Nephron (organoid): ENCODE data around the gene IFNA7.
"Not testable (repeated sequence)": the region's sequence is repeated elsewhere in the genome, so short reads cannot be mapped to it uniquely, and the experiment has no call there.

ENCODE experiments used
- H3K27ac Mint-ChIP-seq, 3 experiments: 2 replicates each; pipeline ENCODE4 v1.8.0; 2020; ENCODE audit warnings: mixed read lengths in 3 of 3, mild to moderate bottlenecking in 2 of 3, moderate library complexity in 1 of 3
- H3K27me3 Mint-ChIP-seq: 2 replicates; pipeline ENCODE4 v1.8.0; 2021; ENCODE audit warnings: low read depth, mild to moderate bottlenecking, moderate library complexity, mixed read lengths
- H3K36me3 Mint-ChIP-seq: 2 replicates; pipeline ENCODE4 v1.8.0; 2020; ENCODE audit warnings: low read depth, mixed read lengths
- H3K4me1 Mint-ChIP-seq: 2 replicates; pipeline ENCODE4 v1.8.0; 2020; ENCODE audit warnings: mixed read lengths
- H3K4me3 Mint-ChIP-seq, 3 experiments: 2 replicates each; pipeline ENCODE4 v1.8.0; 2020; ENCODE audit warnings: mild to moderate bottlenecking in 3 of 3, mixed read lengths in 3 of 3, moderate library complexity in 2 of 3
- H3K9me3 Mint-ChIP-seq: 2 replicates; pipeline ENCODE4 v1.8.0; 2020; ENCODE audit warnings: mixed read lengths
- TF ChIP-seq, protein P1 (sequence below), 3 experiments: fragments of 200-600 bp; sonication (generic); IDR thresholded peaks; one replicate each; pipeline ENCODE4 v1.5.0; 2021; ENCODE audit warnings: antibody characterized with exemption in 3 of 3; ENCODE audit not compliant: unreplicated experiment in 3 of 3

Gene IFNA7

DNA sequence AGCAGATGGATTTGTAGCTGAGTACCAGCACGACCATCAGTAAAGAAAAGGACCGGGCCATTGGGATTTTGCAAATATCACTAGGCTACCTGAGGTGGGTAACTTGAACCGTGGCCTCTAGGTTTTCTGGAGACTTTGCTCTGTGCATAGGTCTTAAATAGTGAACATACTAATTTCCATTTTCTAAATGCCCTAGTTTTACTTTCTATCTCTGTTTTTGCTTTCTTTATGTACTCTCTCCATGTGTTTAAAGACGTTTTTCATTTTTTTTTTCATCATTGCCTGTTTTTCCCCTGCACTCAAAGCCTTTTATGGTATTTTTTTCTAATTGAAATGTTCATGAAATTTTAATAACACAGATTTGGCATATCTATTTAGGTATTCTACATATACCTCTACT is at the start of gene IFNA7:
Gene IFNA7, minus strand, starts transcription at position 101 of the 400 bp plus-strand sequence. Its CDS starts 40 bp downstream, at position 61.
- not testable (repeated sequence) for H3K4me1 Mint-ChIP-seq, H3K9me3 Mint-ChIP-seq, H3K27ac Mint-ChIP-seq, H3K27me3 Mint-ChIP-seq, H3K36me3 Mint-ChIP-seq, H3K4me3 Mint-ChIP-seq

DNA sequence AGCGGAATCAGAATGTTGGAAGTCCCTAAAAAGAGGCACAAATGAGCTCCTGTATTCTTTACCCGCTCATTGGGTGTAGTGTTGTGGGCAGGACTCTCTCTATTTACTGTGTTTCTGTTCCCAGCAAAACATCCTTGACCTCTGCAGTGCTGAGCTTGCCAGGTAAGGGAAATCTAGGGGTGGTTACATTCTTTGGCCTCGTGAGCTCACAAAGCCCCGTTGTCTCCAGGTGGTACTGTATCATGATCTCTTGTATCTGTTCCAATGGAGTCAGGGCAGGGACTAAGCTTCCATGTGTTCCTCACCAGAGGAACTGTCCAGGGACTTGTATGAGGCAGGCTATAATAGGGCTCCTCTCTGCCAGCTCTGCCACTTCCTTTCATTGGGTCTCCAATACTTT is 49.6 kb upstream of the IFNA7 start:
- Mint-ChIP-seq H3K4me3 (no peak overlapping the region), H3K27ac (no peak overlapping the region), H3K27me3 (peaks cover 17% of the 10 kb centered on the region), H3K36me3 (no peaks in the 10 kb centered on the region), H3K9me3 (peaks cover 2% of the 10 kb centered on the region), H3K4me1 (peaks cover 4% of the 10 kb centered on the region)
- TF ChIP-seq, protein P1, sequence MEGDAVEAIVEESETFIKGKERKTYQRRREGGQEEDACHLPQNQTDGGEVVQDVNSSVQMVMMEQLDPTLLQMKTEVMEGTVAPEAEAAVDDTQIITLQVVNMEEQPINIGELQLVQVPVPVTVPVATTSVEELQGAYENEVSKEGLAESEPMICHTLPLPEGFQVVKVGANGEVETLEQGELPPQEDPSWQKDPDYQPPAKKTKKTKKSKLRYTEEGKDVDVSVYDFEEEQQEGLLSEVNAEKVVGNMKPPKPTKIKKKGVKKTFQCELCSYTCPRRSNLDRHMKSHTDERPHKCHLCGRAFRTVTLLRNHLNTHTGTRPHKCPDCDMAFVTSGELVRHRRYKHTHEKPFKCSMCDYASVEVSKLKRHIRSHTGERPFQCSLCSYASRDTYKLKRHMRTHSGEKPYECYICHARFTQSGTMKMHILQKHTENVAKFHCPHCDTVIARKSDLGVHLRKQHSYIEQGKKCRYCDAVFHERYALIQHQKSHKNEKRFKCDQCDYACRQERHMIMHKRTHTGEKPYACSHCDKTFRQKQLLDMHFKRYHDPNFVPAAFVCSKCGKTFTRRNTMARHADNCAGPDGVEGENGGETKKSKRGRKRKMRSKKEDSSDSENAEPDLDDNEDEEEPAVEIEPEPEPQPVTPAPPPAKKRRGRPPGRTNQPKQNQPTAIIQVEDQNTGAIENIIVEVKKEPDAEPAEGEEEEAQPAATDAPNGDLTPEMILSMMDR (IDR thresholded peaks at IDR 0.05; ENCODE audit: unreplicated experiment in 3 of 3), result no peak

DNA sequence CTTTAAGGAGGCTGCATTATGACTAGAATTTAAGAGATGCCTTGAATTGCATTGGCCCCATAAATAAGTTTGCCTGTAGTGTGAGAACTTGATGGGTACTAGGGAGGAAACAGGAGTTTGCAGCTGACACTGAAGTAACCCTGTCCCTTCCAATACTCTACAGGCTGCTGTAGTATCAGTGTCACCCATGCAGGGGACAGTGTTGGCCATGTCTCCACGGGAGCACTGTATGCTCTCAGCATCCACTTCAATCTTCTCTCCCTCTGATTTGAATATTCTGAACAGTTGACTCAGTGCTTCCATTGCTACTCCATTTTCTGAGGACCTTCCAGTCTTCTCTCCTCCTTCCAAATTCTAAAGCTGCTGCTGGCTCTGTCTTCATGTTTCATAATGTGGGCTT is 49.2 kb upstream of the IFNA7 start:
- peaks cover 13% of the 10 kb centered on the region for H3K27me3 Mint-ChIP-seq
- H3K9me3 Mint-ChIP-seq, result peaks cover 2% of the 10 kb centered on the region
- no peak overlapping the region for H3K4me3 Mint-ChIP-seq
- TF ChIP-seq, protein P1 (IDR thresholded peaks at IDR 0.05; ENCODE audit: unreplicated experiment in 3 of 3), result no peak
- H3K36me3 Mint-ChIP-seq, result no peaks in the 10 kb centered on the region
- peaks cover 4% of the 10 kb centered on the region for H3K4me1 Mint-ChIP-seq
- no peak overlapping the region for H3K27ac Mint-ChIP-seq

DNA sequence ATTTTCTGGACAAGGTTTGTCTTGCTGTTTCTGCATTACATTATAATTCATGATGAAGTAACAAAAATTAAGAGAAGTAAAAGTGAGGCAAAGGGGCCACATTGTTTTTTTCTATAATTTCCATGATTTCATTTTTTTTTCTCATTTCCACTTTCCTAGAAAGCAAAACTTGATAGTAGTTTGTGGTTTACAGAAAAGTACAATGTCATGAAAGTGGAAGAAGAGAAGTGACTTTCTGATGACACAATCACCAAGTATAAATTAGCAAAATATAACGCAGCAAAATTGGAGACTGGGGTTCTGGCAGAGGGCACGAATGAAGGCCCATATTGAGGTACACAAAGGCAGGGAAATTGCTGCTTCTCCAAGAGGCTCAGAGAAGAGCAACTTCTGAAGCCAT is 42.8 kb upstream of the IFNA7 start:
- TF ChIP-seq, protein P1 (IDR thresholded peaks at IDR 0.05; ENCODE audit: unreplicated experiment in 3 of 3), result no peak
- Mint-ChIP-seq H3K4me1 (no peaks in the 10 kb centered on the region), H3K27me3 (peaks cover 4% of the 10 kb centered on the region), H3K36me3 (no peaks in the 10 kb centered on the region), H3K9me3 (peaks cover 2% of the 10 kb centered on the region), H3K27ac (no peak overlapping the region), H3K4me3 (no peak overlapping the region)

DNA sequence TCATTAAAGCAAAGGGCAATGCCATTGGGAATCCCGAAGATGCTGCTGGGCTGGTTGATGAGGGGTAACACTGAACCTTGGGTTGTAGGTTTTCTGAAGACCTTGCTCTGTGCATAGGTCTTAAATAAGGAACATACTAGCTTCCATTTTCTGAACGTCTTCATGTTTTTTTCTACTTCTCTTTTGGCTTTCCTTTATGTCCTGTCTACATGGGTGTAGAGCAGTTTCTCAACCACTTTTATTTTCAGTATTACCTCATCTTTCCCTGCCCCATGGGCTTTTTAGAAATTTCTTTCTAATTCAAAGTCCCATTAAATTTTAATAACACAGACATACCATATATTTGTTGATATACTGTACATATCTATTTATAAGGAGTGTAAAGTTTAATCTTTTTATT is 37.9 kb upstream of the IFNA7 start, which contains the start of gene IFNA14:
Gene IFNA14, minus strand, starts transcription at position 95 of the 400 bp plus-strand sequence. Its CDS starts 70 bp downstream, at position 25.
- Mint-ChIP-seq H3K36me3 (no peaks in the 10 kb centered on the region), H3K27me3 (peaks cover 5% of the 10 kb centered on the region), H3K9me3 (no peaks in the 10 kb centered on the region), H3K27ac (no peak within 1 kb of the TSS), H3K4me1 (no peaks in the 10 kb centered on the region), H3K4me3 (no peak within 1 kb of the TSS)
- TF ChIP-seq, protein P1 (IDR thresholded peaks at IDR 0.05; ENCODE audit: unreplicated experiment in 3 of 3), result no peak

DNA sequence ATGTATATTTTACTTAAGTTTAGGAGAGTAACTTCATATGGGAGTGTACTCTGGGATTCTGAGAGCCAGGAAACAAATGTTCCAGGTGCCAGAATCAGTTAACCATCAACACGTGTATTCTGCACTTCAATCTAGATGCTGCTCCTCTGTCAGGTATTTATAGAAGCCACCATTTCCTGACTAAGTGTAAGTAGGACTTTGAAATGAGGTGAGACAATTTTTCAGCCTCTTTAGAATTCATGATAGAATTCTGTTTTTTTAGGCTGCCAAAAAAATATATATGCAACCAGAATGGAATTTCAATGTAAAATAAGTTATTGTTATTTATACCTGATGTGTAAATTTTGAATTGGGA is 34.3 kb upstream of the IFNA7 start:
- not testable (repeated sequence) for H3K27me3 Mint-ChIP-seq, H3K4me1 Mint-ChIP-seq, H3K9me3 Mint-ChIP-seq, H3K4me3 Mint-ChIP-seq, H3K36me3 Mint-ChIP-seq, H3K27ac Mint-ChIP-seq

DNA sequence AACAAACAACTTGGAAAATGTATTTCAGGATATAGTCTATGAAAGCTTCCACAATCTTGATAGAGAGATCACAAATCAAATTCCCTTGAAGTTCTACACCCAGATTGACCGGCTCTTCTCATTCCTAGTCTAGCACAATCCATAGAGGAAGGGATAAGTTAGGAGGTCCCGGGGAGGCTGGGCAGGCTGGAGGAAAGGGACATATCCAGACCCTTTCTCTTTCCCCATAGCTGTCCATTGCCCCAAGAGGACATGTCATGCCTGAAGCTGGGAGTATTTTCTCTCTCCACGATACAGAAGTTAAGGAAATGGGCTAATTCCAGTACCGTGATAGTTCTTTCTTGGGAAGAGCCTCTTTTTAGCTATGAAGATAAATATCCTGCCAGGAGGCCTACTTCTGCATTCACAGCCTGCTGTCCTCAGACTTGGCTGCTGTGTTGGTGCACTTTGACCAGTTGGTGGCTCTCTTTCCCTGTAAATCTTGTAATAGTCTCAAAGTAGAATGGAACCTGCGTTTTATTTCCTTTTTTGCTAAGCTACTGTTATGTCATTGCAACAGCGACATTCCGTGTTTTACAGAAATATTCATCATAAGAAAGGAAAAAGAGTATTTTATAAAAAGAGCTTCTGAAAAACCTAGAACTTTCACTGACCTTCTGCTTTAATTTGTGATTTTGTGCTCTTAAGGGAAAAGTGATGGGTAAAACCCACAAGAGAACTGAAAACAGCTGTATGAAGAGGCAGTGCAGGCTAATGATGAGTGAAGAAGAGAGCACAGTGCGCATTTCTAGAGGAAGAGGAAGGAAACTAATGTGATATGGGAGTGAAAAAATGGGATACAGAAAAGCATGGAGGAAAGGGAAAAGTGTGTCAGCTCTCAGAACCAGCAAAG is 33.7 kb upstream of the IFNA7 start:
- H3K27ac Mint-ChIP-seq, H3K4me3 Mint-ChIP-seq, H3K36me3 Mint-ChIP-seq, H3K27me3 Mint-ChIP-seq, H3K4me1 Mint-ChIP-seq, H3K9me3 Mint-ChIP-seq: not testable (repeated sequence)
- TF ChIP-seq, protein P1 (IDR thresholded peaks at IDR 0.05; ENCODE audit: unreplicated experiment in 3 of 3), result peak; percentile 42 to 59 (median 48)
